Measurements from ENCODE around the gene LIN7C. TPM values are rescaled to one million over a fixed set of nuclear protein-coding genes. Genes with fewer than 3 reads are reported as not detected.
"Not testable (repeated sequence)": the region's sequence is repeated elsewhere in the genome, so short reads cannot be mapped to it uniquely, and the experiment has no call there.

LIN7C gene
- total RNA-seq, 1 experiment from 2014 or later = 70.6 TPM

DNA sequence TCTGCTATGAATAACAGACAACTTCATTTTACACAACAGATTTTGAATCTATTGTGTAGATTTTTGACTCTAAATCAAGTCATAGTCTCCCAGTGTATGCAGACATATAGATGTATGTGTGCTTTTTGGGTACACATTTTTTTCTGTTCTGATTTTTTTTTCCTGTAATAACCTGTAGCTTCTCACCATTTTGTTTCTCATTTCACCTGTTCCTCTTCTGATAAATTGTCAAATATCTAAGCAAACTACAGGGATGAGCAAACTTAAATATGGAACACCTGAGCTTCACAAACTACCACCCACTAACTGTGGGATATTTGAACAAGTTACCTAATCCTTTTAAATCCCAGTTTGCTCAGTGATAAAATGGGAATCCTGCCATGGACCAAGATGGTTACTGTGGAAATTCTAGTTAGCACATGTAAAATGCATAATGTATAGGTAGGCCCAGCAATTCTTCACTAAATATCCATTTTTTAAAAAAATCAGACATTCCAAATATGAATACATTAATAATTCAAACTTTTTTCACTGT is 49.7 kb downstream of the LIN7C start:
- Histone ChIP-seq H3K4me3 (no peak overlapping the region), H3K27ac (no peak overlapping the region), H3K36me3 (no peaks in the 10 kb centered on the region; the same call in 1 of the 2 replicates), H3K27me3 (no peaks in the 10 kb centered on the region), H3K4me1 (peaks cover 4% of the 10 kb centered on the region; the same call in 1 of the 2 replicates), H3K9me3 (replicated peaks) (no peaks in the 10 kb centered on the region)
- DNase-seq = no peak

DNA sequence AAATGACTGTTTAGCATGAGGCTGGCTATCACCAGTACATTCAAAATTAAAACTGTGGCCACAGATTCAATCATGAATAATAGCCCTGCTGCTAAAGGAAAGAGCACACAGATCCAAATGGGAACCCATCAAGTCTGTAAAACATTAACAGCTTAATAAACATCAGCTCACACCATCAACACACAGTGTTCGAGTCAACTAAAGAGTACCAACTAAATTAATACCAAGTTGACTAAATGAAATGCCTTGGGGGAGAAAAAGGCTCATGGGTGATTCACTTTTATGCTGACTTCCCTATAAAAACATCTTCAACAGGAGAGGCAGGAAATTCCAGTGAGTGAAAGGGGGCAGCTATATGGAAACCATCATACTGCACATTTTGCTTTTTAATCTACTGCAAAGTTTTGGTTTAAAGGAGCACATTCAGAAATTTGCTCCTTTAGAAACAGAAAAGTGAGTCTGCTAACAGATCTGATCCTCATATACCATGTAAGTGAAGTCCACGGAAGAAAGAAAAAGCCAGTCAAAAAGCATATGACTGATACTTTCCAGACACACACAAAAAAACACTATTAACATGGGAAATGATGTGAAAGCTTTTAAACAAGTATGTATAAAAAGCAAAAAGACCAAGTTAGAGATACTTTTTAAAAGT is 50.3 kb downstream of the LIN7C start:
- no peaks in the 10 kb centered on the region for H3K9me3 ChIP-seq (replicated peaks)
- no peak overlapping the region for H3K4me3 ChIP-seq
- no peaks in the 10 kb centered on the region for H3K27me3 ChIP-seq
- no peak for DNase-seq
- H3K27ac ChIP-seq = no peak overlapping the region
- peaks cover 4% of the 10 kb centered on the region; the same call in 1 of the 2 replicates for H3K4me1 ChIP-seq
- H3K36me3 ChIP-seq = no peaks in the 10 kb centered on the region; the same call in 1 of the 2 replicates

DNA sequence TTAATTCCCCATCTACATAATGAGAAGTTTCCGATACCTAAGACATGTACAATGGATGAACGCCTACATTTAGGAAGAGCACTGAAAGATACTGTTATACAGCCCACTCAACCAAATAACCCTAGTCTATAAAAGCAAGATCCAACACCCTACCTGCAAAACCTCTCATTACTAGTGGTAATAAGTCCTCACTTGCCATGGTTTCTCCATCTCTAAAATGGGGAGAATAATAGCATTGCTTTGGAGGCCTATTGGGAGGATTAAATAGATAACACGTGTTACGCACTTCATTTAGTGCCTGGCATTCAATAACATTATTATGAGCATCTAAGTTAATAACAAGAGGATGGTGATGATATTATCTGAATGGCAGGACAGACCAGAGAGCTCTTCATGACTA is 50.9 kb downstream of the LIN7C start:
- Histone ChIP-seq H3K27me3 (no peaks in the 10 kb centered on the region), H3K36me3 (peaks cover 3% of the 10 kb centered on the region; the same call in 1 of the 2 replicates), H3K4me3 (no peak overlapping the region), H3K27ac (no peak overlapping the region), H3K9me3 (replicated peaks) (no peaks in the 10 kb centered on the region), H3K4me1 (peaks cover 4% of the 10 kb centered on the region; the same call in 1 of the 2 replicates)
- no peak for DNase-seq

DNA sequence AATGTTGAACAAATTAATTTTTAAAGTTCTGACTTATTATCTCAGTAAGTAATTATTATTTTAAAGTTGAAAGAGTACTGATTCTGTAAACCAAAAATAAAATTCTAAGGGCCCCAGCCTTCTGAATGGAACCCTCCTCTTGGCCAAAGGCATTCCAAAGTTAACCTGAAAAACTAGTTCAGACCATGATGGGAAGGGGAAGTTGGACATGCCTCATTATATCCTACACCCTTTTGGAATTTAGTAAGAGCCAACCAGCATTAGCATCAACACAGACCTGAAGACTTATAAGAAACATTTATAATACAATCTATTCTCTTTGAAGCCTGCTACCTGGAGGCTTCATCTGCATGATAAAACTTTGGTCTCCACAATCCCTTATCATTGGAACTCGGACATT is 52.9 kb downstream of the LIN7C start:
- H3K36me3 ChIP-seq = peaks cover 3% of the 10 kb centered on the region
- no peaks in the 10 kb centered on the region for H3K9me3 ChIP-seq (replicated peaks)
- H3K27me3 ChIP-seq = no peaks in the 10 kb centered on the region
- H3K4me1 ChIP-seq = no peaks in the 10 kb centered on the region
- DNase-seq = no peak
- no peak overlapping the region for H3K27ac ChIP-seq
- no peak overlapping the region for H3K4me3 ChIP-seq

DNA sequence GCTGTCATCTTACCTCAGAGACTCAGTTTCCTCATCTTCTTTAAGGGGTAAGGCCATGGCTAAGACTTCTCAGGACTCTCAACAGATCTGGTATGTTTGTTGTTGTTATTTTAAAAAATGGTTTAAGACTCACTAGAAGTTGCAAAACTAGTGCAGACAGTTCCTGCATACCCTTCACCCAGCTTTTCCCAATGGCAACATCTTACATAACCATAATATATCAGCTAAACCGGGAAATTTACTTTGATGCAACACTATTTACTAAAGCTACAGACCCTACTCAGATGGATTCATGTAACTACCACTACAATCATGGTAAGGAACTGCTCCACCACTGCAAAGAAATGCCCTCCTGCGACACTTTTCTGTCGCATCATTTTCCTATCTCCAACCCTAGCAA is 54.4 kb downstream of the LIN7C start:
- no peak overlapping the region for H3K4me3 ChIP-seq
- H3K36me3 ChIP-seq = peaks cover 6% of the 10 kb centered on the region
- no peaks in the 10 kb centered on the region for H3K27me3 ChIP-seq
- H3K4me1 ChIP-seq = peaks cover 6% of the 10 kb centered on the region
- no peaks in the 10 kb centered on the region for H3K9me3 ChIP-seq (replicated peaks)
- DNase-seq = no peak
- H3K27ac ChIP-seq = no peak overlapping the region

DNA sequence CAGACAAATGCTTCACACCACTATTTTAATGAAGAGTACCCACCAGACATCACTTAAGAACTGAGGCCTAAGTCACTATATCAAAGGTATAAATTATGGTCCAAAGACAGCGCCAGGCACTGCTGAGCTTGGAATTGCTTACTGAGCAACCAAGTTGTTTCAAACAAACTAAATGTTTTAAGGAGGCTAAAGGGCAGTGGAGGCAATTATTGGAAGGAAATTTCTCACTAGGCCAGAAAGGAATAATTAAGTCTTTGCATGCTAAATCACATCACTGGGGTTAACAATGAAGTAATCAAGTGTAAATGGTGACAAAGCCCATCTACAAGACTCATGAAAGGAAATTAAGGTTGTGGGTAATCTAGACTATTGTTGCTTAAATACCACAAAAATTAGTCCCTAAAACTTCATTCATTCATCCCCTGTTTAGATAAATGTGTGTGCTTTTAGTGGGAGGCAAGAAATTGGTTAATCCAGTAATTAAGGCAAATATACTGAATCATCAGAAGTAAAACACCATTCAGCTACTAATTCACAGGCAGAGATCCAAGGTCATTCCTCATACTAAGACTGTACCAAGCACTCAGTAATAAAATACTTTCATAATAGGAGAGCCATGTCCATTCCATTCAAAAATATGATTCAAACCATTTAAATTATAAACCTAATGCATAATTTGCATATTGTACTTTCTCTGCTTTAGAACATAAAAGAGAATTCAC is 55.2 kb downstream of the LIN7C start:
- no peak overlapping the region for H3K27ac ChIP-seq
- DNase-seq = no peak
- peaks cover 6% of the 10 kb centered on the region for H3K4me1 ChIP-seq
- no peak overlapping the region for H3K4me3 ChIP-seq
- peaks cover 6% of the 10 kb centered on the region for H3K36me3 ChIP-seq
- no peaks in the 10 kb centered on the region for H3K27me3 ChIP-seq
- peaks cover 2% of the 10 kb centered on the region; the same call in 1 of the 2 replicates for H3K9me3 ChIP-seq (replicated peaks)

DNA sequence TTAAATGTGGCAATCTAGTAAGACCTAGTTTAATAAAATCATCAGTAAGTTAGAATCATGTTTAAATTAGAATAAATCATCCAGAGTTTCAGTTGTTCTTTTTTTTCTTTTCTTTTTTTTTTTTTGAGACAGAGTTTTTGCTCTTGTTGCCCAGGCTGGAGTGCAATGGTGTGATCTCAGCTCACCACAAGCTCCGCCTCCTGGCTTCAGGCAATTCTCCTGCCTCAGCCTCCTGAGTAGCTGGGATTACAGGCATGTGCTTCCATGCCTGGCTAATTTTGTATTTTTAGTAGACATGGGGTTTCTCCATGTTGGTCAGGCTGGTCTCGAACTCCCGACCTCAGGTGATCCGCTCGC is 58.4 kb downstream of the LIN7C start:
- H3K36me3 ChIP-seq; H3K27me3 ChIP-seq; H3K4me3 ChIP-seq; H3K9me3 ChIP-seq (replicated peaks): not testable (repeated sequence)
- peak; percentile 38 to 41 for DNase-seq
- Histone ChIP-seq H3K27ac (peak overlapping the region; percentile 19; the same call in 1 of the 2 replicates), H3K4me1 (peaks cover 31% of the 10 kb centered on the region)

DNA sequence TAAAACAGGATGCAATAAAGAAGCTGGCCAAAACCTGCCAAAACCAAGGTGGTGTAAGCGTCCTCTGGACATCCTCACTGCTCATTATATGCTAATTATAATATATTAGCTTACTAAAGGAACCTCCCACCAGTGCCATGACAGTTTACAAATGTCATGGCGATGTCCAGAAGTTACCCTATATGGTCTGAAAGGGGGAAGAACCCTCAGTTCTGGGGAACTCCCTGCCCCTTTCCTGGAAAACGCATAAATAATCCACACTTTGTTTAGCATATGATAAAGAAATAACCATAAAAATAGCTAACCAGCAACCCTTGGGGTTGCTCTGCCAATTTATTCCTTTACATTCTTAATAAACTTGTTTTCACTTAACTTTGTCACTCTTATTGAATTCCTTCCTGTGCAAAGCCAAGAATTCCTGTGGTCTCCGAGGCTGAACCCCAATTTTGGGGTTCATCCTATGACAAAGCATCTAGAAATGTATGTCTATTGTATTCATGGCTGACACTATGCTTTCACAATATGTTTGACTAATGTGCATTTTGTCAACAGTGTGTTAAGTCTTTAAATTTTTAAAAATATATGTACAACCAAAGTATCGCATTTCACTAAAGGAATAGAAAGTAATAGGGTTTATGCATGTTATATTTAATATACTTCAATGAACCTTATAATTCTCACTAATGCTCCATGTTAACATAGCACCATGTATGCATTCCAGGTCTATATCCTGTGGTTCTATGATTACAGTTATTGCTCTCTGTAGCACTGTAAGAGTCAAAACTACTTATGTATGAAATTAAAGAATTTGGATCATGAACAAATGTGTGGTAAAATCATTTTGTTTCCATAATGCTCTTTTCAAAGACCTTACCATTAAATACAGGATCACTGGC is 59.0 kb downstream of the LIN7C start:
- Histone ChIP-seq H3K4me3 (no peak overlapping the region), H3K4me1 (peaks cover 37% of the 10 kb centered on the region), H3K27me3 (no peaks in the 10 kb centered on the region), H3K36me3 (peaks cover 6% of the 10 kb centered on the region), H3K9me3 (replicated peaks) (peaks cover 8% of the 10 kb centered on the region), H3K27ac (peak overlapping the region; percentile 19; the same call in 1 of the 2 replicates)
- DNase-seq = no peak

DNA sequence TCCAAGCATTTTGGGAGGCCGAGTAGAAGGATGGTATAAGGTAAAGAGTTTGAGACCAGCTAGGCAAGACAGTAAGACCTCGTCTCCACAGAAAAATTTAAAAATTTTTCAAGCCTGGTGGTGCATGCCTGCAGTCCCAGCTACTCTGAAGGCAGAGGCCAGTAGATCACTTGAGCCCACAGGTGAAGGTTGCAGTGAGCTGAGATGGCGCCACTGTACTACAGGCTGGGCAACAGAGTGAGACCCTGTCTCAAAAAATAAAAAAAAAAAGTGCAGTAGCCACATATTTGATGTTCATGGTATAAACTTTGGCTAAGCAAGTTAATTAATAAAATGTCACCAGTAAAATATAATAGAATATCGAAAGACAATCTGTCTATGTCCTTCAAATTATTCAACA is 60.9 kb downstream of the LIN7C start:
- Histone ChIP-seq H3K36me3 (peaks cover 3% of the 10 kb centered on the region), H3K4me3 (no peak overlapping the region), H3K4me1 (peaks cover 41% of the 10 kb centered on the region), H3K27me3 (no peaks in the 10 kb centered on the region), H3K27ac (no peak overlapping the region), H3K9me3 (replicated peaks) (peaks cover 8% of the 10 kb centered on the region)
- no peak for DNase-seq

DNA sequence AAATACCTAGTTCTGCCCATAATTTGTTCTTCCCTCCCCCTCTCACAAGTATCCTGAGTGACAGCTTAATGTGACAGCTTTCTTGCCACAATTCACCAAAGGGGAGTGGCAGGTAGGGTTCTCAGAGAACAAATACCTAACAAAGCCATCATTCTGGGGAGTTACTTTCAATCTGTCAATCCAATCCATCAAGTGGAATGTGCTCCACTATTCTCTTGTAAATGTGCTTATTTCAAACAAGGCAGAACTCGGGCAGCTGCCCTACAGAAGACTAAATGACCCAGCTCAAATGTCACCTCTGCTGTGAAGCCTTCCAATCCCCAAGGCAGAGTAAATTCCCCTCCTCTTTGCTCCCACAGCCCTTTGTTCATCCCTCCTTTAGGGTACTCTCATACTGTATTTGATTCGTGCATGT is 61.8 kb downstream of the LIN7C start:
- Histone ChIP-seq H3K4me3 (no peak overlapping the region), H3K27me3 (no peaks in the 10 kb centered on the region), H3K27ac (peak overlapping the region; percentile 41), H3K9me3 (replicated peaks) (peaks cover 8% of the 10 kb centered on the region), H3K4me1 (peaks cover 49% of the 10 kb centered on the region), H3K36me3 (peaks cover 3% of the 10 kb centered on the region; the same call in 1 of the 2 replicates)
- DNase-seq = peak in 1 of 2 experiments; percentile 67

Other genes with a start within 250 kb of the LIN7C start
- gene CCDC34, start 143.6 kb downstream of the LIN7C start, total RNA-seq (2014; rRNA removed; shearing (Covaris generic)) = 50.1 and 58.8 TPM in 2 replicates
- gene LGR4, start 34.0 kb downstream of the LIN7C start, total RNA-seq (2014; rRNA removed; shearing (Covaris generic)) = 40.0 and 44.2 TPM in 2 replicates
- 0.20 and 0.42 TPM in 2 replicates for gene BDNF, start 193.7 kb upstream of the LIN7C start, total RNA-seq (2014; rRNA removed; shearing (Covaris generic))